Stimulated activated naive CD8-positive, alpha-beta T cell treated with anti-CD3 and anti-CD28 coated beads, Interleukin-15, amount 100 ng/mL, for 72 hours (primary cell): ENCODE measurements around the gene GPR62.
"Not testable (repeated sequence)": the region's sequence is repeated elsewhere in the genome, so short reads cannot be mapped to it uniquely, and the experiment has no call there.

Source experiments
- ATAC-seq: fragments of 150-1000 bp; cut with Tn5 transposase; 2 replicates; pipeline ENCODE4 v1.10.0; 2021; ENCODE audit warnings: mild to moderate bottlenecking, moderate library complexity
- DNase-seq, 2 donors: peaks; one replicate each; pipeline ENCODE4 v3.0.0; 2021 to 2022
- H3K27ac Mint-ChIP-seq, 2 donors: one replicate each; pipeline ENCODE4 v1.8.0; 2022; ENCODE audit warnings: mild to moderate bottlenecking in 2 of 2, mixed read lengths in 2 of 2, moderate library complexity in 2 of 2
- H3K27me3 Mint-ChIP-seq: one replicate; pipeline ENCODE4 v1.8.0; 2022; ENCODE audit warnings: mixed read lengths
- H3K4me1 Mint-ChIP-seq: one replicate; pipeline ENCODE4 v1.8.0; 2022; ENCODE audit warnings: mild to moderate bottlenecking, mixed read lengths
- H3K4me3 Mint-ChIP-seq, 2 donors: one replicate each; pipeline ENCODE4 v1.8.0; 2022; ENCODE audit warnings: mild to moderate bottlenecking in 2 of 2, mixed read lengths in 2 of 2, moderate library complexity in 1 of 2
- H3K9me3 Mint-ChIP-seq, 2 donors: one replicate each; pipeline ENCODE4 v1.8.0; 2022; ENCODE audit warnings: mixed read lengths in 2 of 2

Gene GPR62

GRCh38 chr3:51955175-51955892 is at the start of gene GPR62:
GPR62 (plus strand) TSS chr3:51955381; CDS start chr3:51955653, 272 bp downstream.
- peaks cover 50% of the 10 kb centered on the region for H3K27me3 Mint-ChIP-seq
- H3K4me3 Mint-ChIP-seq, result peak within 1 kb of the TSS; percentile 58 to 74
- ATAC-seq, result no peak

GRCh38 chr3:51908026-51908425 is 47.2 kb upstream of the GPR62 start:
- Mint-ChIP-seq H3K27ac (no peak overlapping the region), H3K9me3 (peaks cover 22 to 50% of the 10 kb centered on the region in 2 donors), H3K4me3 (no peak overlapping the region), H3K27me3 (peaks cover 36% of the 10 kb centered on the region), H3K4me1 (no peaks in the 10 kb centered on the region)
- DNase-seq, result no peak
- no peak for ATAC-seq

More at GRCh38 chr3:51955175-51955892, at the start of gene GPR62:
- Mint-ChIP-seq H3K4me1 (peaks cover 14% of the 10 kb centered on the region), H3K9me3 (no peaks in the 10 kb centered on the region), H3K27ac (no peak within 1 kb of the TSS)
- DNase-seq, result no peak

GRCh38 chr3:51916418-51916817 is 38.8 kb upstream of the GPR62 start:
- no peak overlapping the region for H3K27ac Mint-ChIP-seq
- no peaks in the 10 kb centered on the region for H3K4me1 Mint-ChIP-seq
- H3K4me3 Mint-ChIP-seq, result no peak overlapping the region
- H3K9me3 Mint-ChIP-seq, result no peaks in the 10 kb centered on the region
- DNase-seq (no peak), ATAC-seq (no peak)
- H3K27me3 Mint-ChIP-seq, result no peaks in the 10 kb centered on the region

GRCh38 chr3:51921081-51921578 is 34.1 kb upstream of the GPR62 start:
- H3K4me3 Mint-ChIP-seq, result no peak overlapping the region
- ATAC-seq, result no peak
- DNase-seq, result no peak
- no peak overlapping the region for H3K27ac Mint-ChIP-seq
- no peaks in the 10 kb centered on the region for H3K27me3 Mint-ChIP-seq
- H3K9me3 Mint-ChIP-seq, result no peaks in the 10 kb centered on the region
- H3K4me1 Mint-ChIP-seq, result no peaks in the 10 kb centered on the region

- no peak for ATAC-seq
- DNase-seq, result no peak
- no peak overlapping the region for H3K4me3 Mint-ChIP-seq
- no peaks in the 10 kb centered on the region for H3K9me3 Mint-ChIP-seq
- H3K4me1 Mint-ChIP-seq, result no peaks in the 10 kb centered on the region
- H3K27ac Mint-ChIP-seq, result no peak overlapping the region
- no peaks in the 10 kb centered on the region for H3K27me3 Mint-ChIP-seq
Measured at GRCh38 chr3:51927061-51927977, 27.9 kb upstream of the GPR62 start.

GRCh38 chr3:51928438-51928837 is 26.7 kb upstream of the GPR62 start:
- ATAC-seq (no peak), DNase-seq (no peak)
- no peaks in the 10 kb centered on the region for H3K4me1 Mint-ChIP-seq
- no peaks in the 10 kb centered on the region for H3K9me3 Mint-ChIP-seq
- no peaks in the 10 kb centered on the region for H3K27me3 Mint-ChIP-seq
- no peak overlapping the region for H3K4me3 Mint-ChIP-seq
- H3K27ac Mint-ChIP-seq, result no peak overlapping the region

GRCh38 chr3:51928981-51929380 is 26.2 kb upstream of the GPR62 start:
- H3K4me1 Mint-ChIP-seq, H3K27ac Mint-ChIP-seq, H3K9me3 Mint-ChIP-seq, H3K4me3 Mint-ChIP-seq, H3K27me3 Mint-ChIP-seq, DNase-seq, ATAC-seq: not testable (repeated sequence)

- DNase-seq (no peak), ATAC-seq (no peak)
- no peaks in the 10 kb centered on the region for H3K9me3 Mint-ChIP-seq
- H3K27ac Mint-ChIP-seq, result no peak overlapping the region
- H3K27me3 Mint-ChIP-seq, result no peaks in the 10 kb centered on the region
- H3K4me3 Mint-ChIP-seq, result no peak overlapping the region
- no peaks in the 10 kb centered on the region for H3K4me1 Mint-ChIP-seq
Measured at GRCh38 chr3:51929420-51930003, 25.7 kb upstream of the GPR62 start.

GRCh38 chr3:51930439-51930838 is 24.7 kb upstream of the GPR62 start:
- no peak for DNase-seq
- Mint-ChIP-seq H3K9me3 (no peaks in the 10 kb centered on the region), H3K4me3 (no peak overlapping the region), H3K4me1 (no peaks in the 10 kb centered on the region), H3K27ac (no peak overlapping the region), H3K27me3 (no peaks in the 10 kb centered on the region)
- ATAC-seq, result no peak

- Mint-ChIP-seq H3K9me3 (no peaks in the 10 kb centered on the region), H3K27ac (no peak overlapping the region), H3K27me3 (no peaks in the 10 kb centered on the region), H3K4me1 (no peaks in the 10 kb centered on the region), H3K4me3 (no peak overlapping the region)
- DNase-seq (no peak), ATAC-seq (no peak)
Measured at GRCh38 chr3:51931756-51932155, 23.4 kb upstream of the GPR62 start.

- Mint-ChIP-seq H3K27ac (no peak overlapping the region), H3K4me3 (no peak overlapping the region), H3K9me3 (no peaks in the 10 kb centered on the region), H3K27me3 (no peaks in the 10 kb centered on the region), H3K4me1 (peaks cover 7% of the 10 kb centered on the region)
- DNase-seq, result no peak
- no peak for ATAC-seq
Measured at GRCh38 chr3:51932471-51933370, 22.5 kb upstream of the GPR62 start.

- Mint-ChIP-seq H3K27ac (peak overlapping the region in 1 of 2 donors; percentile 72), H3K4me1 (peaks cover 16% of the 10 kb centered on the region)
- no peak for DNase-seq
Measured at GRCh38 chr3:51933471-51934138, 21.6 kb upstream of the GPR62 start.

GRCh38 chr3:51934139-51934850 is 20.9 kb upstream of the GPR62 start:
- no peaks in the 10 kb centered on the region for H3K9me3 Mint-ChIP-seq
- DNase-seq, result no peak
- no peak for ATAC-seq
- peak overlapping the region in 1 of 2 donors; percentile 49 for H3K27ac Mint-ChIP-seq
- H3K4me3 Mint-ChIP-seq, result no peak overlapping the region
- peaks cover 23% of the 10 kb centered on the region for H3K4me1 Mint-ChIP-seq
- H3K27me3 Mint-ChIP-seq, result no peaks in the 10 kb centered on the region

More at GRCh38 chr3:51933471-51934138, 21.6 kb upstream of the GPR62 start:
- Mint-ChIP-seq H3K9me3 (no peaks in the 10 kb centered on the region), H3K4me3 (no peak overlapping the region), H3K27me3 (no peaks in the 10 kb centered on the region)
- ATAC-seq, result no peak
